ENCODE data around the gene LRRC47. TPM values are rescaled to one million over a fixed set of nuclear protein-coding genes. Genes with fewer than 3 reads are reported as not detected.

LRRC47 gene
- total and polyA plus RNA-seq, 2 of the 8 experiments (the other 6 are each of a cell fraction or from before 2014, with no cell fraction given): 38.3 to 82.4 TPM

DNA sequence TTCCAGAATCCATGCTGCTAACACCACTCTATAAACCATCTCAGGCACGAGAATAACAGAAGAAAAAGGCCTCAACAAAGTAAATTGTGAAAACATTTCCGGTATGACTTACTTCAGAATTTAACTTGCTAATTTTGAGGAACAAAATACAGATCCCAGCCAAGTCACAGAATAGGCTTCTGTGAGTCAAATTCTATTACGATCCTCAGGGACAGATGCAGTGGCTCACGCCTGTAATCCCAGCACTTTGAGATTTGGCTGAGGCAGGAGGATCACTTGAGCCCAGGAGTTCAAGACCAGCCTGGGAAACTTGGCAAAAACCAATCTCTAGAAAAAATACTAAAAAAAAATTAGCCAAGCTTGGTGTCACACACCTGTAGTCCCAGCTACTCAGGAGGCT is 52.9 kb downstream of the LRRC47 start (continued):
- TF ChIP-seq, protein P1, sequence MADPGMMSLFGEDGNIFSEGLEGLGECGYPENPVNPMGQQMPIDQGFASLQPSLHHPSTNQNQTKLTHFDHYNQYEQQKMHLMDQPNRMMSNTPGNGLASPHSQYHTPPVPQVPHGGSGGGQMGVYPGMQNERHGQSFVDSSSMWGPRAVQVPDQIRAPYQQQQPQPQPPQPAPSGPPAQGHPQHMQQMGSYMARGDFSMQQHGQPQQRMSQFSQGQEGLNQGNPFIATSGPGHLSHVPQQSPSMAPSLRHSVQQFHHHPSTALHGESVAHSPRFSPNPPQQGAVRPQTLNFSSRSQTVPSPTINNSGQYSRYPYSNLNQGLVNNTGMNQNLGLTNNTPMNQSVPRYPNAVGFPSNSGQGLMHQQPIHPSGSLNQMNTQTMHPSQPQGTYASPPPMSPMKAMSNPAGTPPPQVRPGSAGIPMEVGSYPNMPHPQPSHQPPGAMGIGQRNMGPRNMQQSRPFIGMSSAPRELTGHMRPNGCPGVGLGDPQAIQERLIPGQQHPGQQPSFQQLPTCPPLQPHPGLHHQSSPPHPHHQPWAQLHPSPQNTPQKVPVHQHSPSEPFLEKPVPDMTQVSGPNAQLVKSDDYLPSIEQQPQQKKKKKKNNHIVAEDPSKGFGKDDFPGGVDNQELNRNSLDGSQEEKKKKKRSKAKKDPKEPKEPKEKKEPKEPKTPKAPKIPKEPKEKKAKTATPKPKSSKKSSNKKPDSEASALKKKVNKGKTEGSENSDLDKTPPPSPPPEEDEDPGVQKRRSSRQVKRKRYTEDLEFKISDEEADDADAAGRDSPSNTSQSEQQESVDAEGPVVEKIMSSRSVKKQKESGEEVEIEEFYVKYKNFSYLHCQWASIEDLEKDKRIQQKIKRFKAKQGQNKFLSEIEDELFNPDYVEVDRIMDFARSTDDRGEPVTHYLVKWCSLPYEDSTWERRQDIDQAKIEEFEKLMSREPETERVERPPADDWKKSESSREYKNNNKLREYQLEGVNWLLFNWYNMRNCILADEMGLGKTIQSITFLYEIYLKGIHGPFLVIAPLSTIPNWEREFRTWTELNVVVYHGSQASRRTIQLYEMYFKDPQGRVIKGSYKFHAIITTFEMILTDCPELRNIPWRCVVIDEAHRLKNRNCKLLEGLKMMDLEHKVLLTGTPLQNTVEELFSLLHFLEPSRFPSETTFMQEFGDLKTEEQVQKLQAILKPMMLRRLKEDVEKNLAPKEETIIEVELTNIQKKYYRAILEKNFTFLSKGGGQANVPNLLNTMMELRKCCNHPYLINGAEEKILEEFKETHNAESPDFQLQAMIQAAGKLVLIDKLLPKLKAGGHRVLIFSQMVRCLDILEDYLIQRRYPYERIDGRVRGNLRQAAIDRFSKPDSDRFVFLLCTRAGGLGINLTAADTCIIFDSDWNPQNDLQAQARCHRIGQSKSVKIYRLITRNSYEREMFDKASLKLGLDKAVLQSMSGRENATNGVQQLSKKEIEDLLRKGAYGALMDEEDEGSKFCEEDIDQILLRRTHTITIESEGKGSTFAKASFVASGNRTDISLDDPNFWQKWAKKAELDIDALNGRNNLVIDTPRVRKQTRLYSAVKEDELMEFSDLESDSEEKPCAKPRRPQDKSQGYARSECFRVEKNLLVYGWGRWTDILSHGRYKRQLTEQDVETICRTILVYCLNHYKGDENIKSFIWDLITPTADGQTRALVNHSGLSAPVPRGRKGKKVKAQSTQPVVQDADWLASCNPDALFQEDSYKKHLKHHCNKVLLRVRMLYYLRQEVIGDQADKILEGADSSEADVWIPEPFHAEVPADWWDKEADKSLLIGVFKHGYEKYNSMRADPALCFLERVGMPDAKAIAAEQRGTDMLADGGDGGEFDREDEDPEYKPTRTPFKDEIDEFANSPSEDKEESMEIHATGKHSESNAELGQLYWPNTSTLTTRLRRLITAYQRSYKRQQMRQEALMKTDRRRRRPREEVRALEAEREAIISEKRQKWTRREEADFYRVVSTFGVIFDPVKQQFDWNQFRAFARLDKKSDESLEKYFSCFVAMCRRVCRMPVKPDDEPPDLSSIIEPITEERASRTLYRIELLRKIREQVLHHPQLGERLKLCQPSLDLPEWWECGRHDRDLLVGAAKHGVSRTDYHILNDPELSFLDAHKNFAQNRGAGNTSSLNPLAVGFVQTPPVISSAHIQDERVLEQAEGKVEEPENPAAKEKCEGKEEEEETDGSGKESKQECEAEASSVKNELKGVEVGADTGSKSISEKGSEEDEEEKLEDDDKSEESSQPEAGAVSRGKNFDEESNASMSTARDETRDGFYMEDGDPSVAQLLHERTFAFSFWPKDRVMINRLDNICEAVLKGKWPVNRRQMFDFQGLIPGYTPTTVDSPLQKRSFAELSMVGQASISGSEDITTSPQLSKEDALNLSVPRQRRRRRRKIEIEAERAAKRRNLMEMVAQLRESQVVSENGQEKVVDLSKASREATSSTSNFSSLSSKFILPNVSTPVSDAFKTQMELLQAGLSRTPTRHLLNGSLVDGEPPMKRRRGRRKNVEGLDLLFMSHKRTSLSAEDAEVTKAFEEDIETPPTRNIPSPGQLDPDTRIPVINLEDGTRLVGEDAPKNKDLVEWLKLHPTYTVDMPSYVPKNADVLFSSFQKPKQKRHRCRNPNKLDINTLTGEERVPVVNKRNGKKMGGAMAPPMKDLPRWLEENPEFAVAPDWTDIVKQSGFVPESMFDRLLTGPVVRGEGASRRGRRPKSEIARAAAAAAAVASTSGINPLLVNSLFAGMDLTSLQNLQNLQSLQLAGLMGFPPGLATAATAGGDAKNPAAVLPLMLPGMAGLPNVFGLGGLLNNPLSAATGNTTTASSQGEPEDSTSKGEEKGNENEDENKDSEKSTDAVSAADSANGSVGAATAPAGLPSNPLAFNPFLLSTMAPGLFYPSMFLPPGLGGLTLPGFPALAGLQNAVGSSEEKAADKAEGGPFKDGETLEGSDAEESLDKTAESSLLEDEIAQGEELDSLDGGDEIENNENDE (IDR thresholded peaks at IDR 0.05; ENCODE audit: insufficient replicate concordance, low read length): no peak
- TF ChIP-seq TCF12 (IDR thresholded peaks at IDR 0.05; ENCODE audit: low read depth, low read length) (no peak), KDM5A (IDR thresholded peaks at IDR 0.05; ENCODE audit: low read length) (no peak), BACH1 (IDR thresholded peaks at IDR 0.05; ENCODE audit: low read length) (no peak)
- TF ChIP-seq, protein P2, sequence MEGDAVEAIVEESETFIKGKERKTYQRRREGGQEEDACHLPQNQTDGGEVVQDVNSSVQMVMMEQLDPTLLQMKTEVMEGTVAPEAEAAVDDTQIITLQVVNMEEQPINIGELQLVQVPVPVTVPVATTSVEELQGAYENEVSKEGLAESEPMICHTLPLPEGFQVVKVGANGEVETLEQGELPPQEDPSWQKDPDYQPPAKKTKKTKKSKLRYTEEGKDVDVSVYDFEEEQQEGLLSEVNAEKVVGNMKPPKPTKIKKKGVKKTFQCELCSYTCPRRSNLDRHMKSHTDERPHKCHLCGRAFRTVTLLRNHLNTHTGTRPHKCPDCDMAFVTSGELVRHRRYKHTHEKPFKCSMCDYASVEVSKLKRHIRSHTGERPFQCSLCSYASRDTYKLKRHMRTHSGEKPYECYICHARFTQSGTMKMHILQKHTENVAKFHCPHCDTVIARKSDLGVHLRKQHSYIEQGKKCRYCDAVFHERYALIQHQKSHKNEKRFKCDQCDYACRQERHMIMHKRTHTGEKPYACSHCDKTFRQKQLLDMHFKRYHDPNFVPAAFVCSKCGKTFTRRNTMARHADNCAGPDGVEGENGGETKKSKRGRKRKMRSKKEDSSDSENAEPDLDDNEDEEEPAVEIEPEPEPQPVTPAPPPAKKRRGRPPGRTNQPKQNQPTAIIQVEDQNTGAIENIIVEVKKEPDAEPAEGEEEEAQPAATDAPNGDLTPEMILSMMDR (IDR thresholded peaks at IDR 0.05; ENCODE audit: control extremely low read depth in 1 of 3, insufficient read depth in 1 of 3, low read depth in 1 of 3, low read length in 3 of 3): no peak

Data from H1 (cell line).